Neural crest cell (in vitro differentiated cells): Measurements from ENCODE around the gene CD6. TPM values are rescaled to one million over a fixed set of nuclear protein-coding genes. Genes with fewer than 3 reads are reported as not detected.

Experiments used
- DNase-seq: peaks from one replicate; pipeline ENCODE4 v3.0.0; 2021; ENCODE audit warnings: low read depth, mixed read lengths, low spot score
- H3K27ac Mint-ChIP-seq: one replicate; pipeline ENCODE4 v1.8.0; 2021; ENCODE audit warnings: mild to moderate bottlenecking, mixed read lengths; ENCODE audit not compliant: unreplicated experiment
- H3K27me3 Mint-ChIP-seq: 2 replicates; pipeline ENCODE4 v1.8.0; 2021; ENCODE audit warnings: low read depth, mild to moderate bottlenecking, mixed read lengths
- H3K36me3 Mint-ChIP-seq: 2 replicates; pipeline ENCODE4 v1.8.0; 2021; ENCODE audit warnings: low read depth, mild to moderate bottlenecking, mixed read lengths
- H3K4me1 Mint-ChIP-seq: 2 replicates; pipeline ENCODE4 v1.8.0; 2021; ENCODE audit warnings: mixed read lengths
- H3K4me3 Mint-ChIP-seq: one replicate; pipeline ENCODE4 v1.8.0; 2021; ENCODE audit warnings: mild to moderate bottlenecking, mixed read lengths
- H3K9me3 Mint-ChIP-seq: 2 replicates; pipeline ENCODE4 v1.8.0; 2021; ENCODE audit warnings: mixed read lengths
- total RNA-seq: library from RNA; stranded (reverse); gene quantifications from 2 replicates; pipeline ENCODE4 v1.2.1, GENCODE V29; 2021
- TF ChIP-seq, protein P1 (sequence below): fragments of 200-600 bp; sonication (generic); conservative IDR thresholded peaks from 2 replicates; pipeline ENCODE4 v1.5.0; 2021; ENCODE audit warnings: antibody characterized with exemption, mild to moderate bottlenecking

The CD6 gene
- total RNA-seq, 1 donor from 2014 or later = 0.30 TPM

DNA sequence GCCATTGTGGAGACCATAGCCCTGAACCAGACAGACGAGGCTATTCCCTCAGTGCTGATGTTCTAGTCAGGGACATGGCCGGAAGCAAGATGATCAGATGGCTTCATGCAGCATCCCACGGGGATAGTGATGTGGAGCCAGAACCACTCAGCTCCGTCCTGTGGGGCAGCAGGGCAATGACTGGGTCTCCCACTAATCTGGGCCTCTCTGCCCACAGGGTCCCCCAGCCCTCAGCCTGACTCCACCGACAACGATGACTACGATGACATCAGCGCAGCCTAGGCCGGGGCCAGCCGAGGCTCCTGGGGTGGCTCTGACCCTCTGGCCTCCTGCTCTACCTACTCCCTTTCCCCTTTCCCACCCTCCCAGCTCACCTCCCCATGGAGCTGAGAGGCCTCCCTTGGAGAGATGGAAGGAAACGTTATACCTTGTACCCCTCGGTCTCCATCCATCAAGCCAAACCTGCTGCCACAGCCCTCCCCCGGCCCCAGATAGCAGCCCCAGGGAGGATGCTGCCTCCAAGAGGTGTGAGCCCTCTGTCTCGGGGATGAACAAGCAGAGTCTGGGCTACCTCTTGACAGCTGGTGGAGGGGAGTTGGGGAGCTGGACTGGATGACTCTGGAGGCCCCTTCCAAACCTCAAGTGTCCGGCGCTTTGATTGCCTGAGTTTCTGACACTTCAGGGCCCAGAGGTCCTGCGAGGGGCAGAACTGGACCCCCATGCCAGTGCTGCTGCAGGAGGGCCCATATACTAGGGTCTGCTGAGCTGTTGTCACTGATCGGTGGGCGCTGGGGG, 47.8 kb downstream of the CD6 start:
- Mint-ChIP-seq H3K4me3 (no peak overlapping the region), H3K27me3 (peaks cover 28% of the 10 kb centered on the region), H3K9me3 (no peaks in the 10 kb centered on the region), H3K27ac (no peak overlapping the region), H3K36me3 (no peaks in the 10 kb centered on the region), H3K4me1 (peaks cover 27% of the 10 kb centered on the region)
- no peak for DNase-seq
- TF ChIP-seq, protein P1, sequence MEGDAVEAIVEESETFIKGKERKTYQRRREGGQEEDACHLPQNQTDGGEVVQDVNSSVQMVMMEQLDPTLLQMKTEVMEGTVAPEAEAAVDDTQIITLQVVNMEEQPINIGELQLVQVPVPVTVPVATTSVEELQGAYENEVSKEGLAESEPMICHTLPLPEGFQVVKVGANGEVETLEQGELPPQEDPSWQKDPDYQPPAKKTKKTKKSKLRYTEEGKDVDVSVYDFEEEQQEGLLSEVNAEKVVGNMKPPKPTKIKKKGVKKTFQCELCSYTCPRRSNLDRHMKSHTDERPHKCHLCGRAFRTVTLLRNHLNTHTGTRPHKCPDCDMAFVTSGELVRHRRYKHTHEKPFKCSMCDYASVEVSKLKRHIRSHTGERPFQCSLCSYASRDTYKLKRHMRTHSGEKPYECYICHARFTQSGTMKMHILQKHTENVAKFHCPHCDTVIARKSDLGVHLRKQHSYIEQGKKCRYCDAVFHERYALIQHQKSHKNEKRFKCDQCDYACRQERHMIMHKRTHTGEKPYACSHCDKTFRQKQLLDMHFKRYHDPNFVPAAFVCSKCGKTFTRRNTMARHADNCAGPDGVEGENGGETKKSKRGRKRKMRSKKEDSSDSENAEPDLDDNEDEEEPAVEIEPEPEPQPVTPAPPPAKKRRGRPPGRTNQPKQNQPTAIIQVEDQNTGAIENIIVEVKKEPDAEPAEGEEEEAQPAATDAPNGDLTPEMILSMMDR = no peak

DNA sequence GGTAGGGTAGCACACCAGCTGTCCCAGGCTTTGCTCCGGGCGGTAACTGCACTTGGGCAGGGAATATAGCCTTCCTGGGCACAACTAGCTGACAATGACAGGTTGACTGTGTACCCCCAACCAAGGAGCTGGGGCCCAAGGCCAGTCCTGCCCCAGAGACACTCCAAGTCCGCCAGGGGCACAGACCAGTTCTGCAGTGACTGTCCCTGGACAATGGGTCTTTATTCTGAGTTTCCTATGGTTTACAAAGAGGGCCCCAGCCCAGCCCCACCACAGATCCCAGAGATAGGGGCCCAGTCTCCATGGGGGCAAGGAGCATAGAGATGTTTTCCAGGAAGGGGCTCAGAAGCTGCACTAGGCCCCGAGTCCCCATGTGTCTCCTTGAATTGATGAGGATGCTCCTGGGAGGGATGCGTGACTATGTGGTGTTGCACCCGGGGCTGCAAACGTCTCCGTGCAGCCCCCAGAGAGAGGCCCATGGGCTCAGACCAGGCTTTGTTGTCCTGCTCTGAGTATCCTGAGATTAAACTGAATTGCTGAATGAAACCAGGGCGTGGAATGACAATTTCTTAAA, 48.4 kb downstream of the CD6 start:
- H3K27ac Mint-ChIP-seq = no peak overlapping the region
- H3K9me3 Mint-ChIP-seq = no peaks in the 10 kb centered on the region
- no peak for DNase-seq
- TF ChIP-seq, protein P1 = no peak
- no peaks in the 10 kb centered on the region for H3K36me3 Mint-ChIP-seq
- H3K4me3 Mint-ChIP-seq = peak overlapping the region; percentile 32
- H3K27me3 Mint-ChIP-seq = peaks cover 30% of the 10 kb centered on the region
- H3K4me1 Mint-ChIP-seq = peaks cover 29% of the 10 kb centered on the region

DNA sequence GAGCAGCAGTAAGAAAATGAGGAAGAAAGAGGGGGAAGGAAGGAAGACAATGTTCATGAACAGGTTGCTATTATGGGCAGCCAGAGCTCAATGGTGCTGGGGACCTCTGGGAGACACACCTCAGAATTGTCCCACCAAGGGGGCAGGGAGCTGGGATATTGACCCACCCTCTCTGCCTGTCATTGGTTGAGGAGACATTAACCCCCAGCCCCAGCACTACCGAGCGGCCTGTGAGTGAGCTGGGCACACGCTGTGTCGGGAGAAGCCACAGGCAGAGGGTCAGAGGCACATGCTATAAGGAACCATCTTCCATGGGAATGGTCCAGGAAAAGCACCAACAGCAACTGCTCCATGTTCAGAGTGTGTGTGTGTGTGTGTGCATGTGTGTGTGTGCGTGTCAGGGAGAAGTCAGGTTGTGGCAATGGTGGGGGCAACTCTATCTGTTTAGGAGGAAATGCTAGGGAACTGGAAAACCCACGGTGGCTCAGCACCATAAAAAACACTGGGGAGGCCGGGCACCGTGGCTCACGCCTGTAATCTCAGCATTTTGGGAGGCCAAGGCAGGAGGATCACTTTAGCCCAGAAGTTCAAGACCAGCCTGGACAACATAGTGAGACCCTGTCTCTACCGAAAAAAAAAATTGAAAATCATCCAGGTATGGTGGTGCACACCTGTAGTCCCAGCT, 49.2 kb downstream of the CD6 start:
- DNase-seq = no peak
- TF ChIP-seq, protein P1 = no peak
- H3K27me3 Mint-ChIP-seq = peaks cover 36% of the 10 kb centered on the region
- H3K9me3 Mint-ChIP-seq = no peaks in the 10 kb centered on the region
- no peaks in the 10 kb centered on the region for H3K36me3 Mint-ChIP-seq
- peaks cover 35% of the 10 kb centered on the region for H3K4me1 Mint-ChIP-seq
- H3K27ac Mint-ChIP-seq = peak overlapping the region; percentile 6
- no peak overlapping the region for H3K4me3 Mint-ChIP-seq

DNA sequence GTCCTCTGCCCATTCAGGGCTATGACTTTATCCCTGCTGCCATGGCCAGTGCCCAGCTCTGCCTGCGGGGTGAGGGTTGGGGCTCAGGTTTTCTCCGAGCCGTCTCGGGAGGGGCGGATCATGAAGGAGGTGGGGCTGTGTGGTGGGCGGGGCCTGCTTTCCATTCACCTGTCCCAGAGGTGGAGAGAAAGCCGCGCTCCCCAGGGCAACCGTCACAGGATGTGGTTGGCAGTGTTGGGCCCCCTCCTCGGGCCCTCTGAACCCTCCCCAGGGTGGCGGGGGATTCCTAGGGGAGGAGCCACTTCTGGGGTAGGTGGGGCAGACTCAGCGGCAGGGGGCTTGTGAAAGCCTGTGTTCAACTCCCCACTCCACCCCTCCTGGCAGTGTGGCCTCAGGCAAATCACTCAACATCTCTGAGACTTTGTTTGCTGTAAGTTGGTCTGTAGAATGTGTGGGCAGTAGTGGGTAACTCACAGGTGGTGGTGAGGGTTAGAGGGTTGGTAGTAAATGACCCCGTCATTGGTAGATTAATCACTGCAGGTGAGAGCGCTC, 50.3 kb downstream of the CD6 start:
- peaks cover 36% of the 10 kb centered on the region for H3K27me3 Mint-ChIP-seq
- H3K4me1 Mint-ChIP-seq = peaks cover 35% of the 10 kb centered on the region
- TF ChIP-seq, protein P1 = no peak
- DNase-seq = no peak
- H3K4me3 Mint-ChIP-seq = no peak overlapping the region
- H3K9me3 Mint-ChIP-seq = no peaks in the 10 kb centered on the region
- H3K27ac Mint-ChIP-seq = peak overlapping the region; percentile 35
- H3K36me3 Mint-ChIP-seq = no peaks in the 10 kb centered on the region

DNA sequence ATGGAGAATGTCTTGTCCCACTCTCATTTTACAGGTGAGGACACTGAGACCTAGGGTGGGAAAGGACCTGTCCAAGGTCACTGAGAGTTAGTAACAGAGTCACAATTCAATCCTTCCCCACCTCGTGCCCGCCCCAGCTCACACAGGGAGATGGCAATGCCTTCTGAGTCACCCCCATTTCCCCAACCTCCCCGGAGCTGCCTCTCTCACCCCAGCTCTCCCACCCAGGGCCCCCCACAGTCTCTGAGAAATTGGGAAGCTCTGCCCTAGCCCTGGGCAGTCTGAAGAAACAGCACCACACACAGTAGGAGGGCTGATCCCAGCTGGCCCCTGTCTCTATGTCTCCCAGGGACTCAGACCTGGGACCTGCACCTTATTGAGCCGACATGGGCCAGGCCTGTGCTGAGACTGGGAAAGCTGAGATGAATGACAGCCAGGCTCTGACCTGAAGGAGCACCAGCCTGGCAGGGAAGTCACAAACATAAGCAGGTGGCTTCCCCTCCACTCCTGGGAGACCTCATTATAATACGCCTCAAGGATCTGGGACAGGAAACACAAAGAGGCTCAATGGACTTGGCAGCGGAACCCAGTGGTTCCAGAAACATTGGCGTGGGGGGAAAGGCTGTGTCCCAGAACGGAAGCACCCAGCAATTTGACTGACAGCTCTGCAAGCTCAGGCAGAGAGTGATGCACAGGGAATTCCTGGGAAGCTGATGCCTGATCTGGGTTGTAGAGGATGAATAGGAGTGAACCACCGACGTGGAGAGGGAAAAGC, 51.0 kb downstream of the CD6 start:
- Mint-ChIP-seq H3K27me3 (peaks cover 42% of the 10 kb centered on the region), H3K4me3 (no peak overlapping the region)
- DNase-seq = no peak

More for the DNA sequence above, 51.0 kb downstream of the CD6 start:
- H3K4me1 Mint-ChIP-seq = peaks cover 41% of the 10 kb centered on the region
- no peak overlapping the region for H3K27ac Mint-ChIP-seq
- no peaks in the 10 kb centered on the region for H3K36me3 Mint-ChIP-seq
- TF ChIP-seq, protein P1 = no peak
- H3K9me3 Mint-ChIP-seq = no peaks in the 10 kb centered on the region
